ENCODE results near the gene PRKAA1.

PRKAA1 gene

DNA sequence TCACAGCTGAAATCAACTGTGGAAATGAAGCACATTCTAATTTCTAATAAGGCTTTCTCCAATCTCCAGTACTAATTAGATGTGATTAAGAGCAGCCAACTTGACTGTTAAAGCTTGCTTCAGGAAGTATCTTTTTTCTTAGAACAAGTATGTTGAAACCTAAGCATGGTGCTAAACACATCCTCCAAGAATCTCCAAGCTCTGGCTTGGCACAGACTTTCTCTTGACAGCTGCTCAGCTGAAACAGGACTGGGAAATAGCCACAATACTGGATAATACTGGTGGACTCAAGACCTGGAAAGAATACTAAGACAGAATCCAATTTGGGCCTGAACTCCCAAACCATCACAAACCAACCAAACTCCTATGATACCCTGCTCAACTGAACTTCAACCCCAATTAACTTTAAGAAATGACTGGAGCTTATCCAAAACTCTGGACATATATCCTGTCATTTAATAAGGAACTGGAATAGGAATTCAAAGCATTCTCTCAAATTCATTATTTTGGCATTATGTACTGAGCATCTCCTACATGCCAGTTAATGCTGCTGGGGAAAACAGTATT, 16.2 kb downstream of the PRKAA1 start:
- in situ Hi-C loops (cut with HindIII; ENCODE audit: low sequenced_read_pairs), result no loop called here

DNA sequence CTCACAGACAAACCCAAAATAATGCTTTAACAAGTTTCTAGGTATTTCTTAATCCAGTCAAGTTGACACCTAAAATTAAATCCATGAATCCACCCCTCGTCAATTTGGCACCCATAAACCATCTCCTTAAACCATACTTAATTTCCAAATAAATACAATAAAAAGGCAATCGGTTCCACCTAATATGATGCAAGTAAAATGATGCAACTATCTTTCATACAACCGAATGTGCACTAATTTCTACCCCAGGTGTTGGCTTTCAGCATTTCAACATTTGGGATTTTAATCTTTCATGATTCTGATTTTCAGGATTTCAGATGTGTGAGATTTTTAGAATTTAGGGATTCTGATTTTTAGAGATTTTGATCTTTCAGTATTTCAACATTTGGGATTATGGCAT, 17.3 kb downstream of the PRKAA1 start:
- in situ Hi-C loops (cut with HindIII; ENCODE audit: low sequenced_read_pairs), result no loop called here

DNA sequence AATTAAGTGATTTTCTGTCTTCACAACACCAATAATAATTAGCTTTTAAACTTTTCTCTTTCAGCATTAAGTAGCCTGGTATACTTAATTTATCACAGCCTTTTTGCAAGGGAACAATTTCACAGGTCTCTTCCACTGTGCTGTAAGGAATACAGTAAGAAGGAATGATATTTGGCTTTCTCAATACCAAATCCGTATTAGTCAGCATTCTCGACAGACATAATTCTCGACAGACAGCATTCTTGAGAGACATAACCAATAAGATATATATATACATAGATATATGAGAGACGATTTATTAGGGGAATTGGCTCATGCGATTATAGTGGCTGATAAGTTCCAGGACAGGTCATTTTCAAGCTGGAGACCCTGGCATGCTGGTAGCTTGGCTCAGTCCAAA, 18.0 kb downstream of the PRKAA1 start:
- in situ Hi-C loops (cut with HindIII; ENCODE audit: low sequenced_read_pairs), result no loop called here

DNA sequence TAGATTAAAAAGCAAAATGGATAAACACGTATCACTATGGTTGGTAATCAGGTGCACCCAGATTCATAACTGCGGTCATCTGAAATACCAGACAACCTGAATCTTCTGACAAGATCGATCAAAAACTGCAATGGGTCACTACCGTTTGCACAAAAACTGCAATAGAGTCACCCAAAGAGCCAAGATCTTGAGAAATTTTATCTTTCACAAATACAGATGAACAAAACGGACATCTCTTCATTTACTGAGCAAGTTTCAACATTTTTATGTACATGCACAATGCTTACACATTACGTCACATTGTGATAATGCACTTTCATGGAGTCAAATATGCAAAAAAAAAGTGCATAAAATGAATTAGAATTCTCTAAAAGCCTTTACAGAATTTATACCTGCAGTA, 18.6 kb downstream of the PRKAA1 start:
- in situ Hi-C loops (cut with HindIII; ENCODE audit: low sequenced_read_pairs), result no loop called here

DNA sequence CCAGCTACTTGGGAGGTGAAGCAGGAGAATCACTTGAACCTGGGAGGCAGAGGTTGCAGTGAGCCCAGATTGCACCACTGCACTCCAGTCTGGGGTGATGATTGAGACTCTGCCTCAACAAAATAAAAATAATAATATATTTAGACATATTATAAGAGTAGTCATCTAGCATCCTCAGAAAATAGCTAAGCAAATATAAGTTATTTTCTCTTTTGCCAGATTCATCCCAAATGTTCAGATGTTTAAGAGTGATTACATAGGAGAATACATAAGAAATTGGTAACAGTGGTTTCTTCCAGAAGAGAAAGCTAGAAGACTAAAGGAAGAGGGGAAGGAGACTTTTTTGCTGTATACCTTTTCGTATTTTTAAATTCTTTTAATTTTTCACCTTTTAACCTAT, 20.0 kb downstream of the PRKAA1 start:
- in situ Hi-C loops (cut with HindIII; ENCODE audit: low sequenced_read_pairs), result no loop called here

DNA sequence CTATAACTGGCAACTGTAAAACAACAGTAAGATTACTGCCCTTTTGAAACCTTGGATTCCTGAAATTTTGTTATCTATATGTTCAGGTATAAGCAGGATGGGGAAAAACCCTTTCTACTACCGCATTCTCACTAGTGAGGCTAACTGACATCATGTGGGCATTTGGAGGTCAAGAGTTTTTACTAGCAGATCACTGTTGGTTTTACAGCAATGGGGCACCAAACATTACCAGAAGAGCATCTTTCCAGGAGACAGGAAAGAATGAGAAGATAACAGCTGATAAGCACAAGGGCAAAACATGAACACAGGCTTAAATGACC, 21.6 kb downstream of the PRKAA1 start:
- in situ Hi-C loops (cut with HindIII; ENCODE audit: low sequenced_read_pairs), result no loop called here

DNA sequence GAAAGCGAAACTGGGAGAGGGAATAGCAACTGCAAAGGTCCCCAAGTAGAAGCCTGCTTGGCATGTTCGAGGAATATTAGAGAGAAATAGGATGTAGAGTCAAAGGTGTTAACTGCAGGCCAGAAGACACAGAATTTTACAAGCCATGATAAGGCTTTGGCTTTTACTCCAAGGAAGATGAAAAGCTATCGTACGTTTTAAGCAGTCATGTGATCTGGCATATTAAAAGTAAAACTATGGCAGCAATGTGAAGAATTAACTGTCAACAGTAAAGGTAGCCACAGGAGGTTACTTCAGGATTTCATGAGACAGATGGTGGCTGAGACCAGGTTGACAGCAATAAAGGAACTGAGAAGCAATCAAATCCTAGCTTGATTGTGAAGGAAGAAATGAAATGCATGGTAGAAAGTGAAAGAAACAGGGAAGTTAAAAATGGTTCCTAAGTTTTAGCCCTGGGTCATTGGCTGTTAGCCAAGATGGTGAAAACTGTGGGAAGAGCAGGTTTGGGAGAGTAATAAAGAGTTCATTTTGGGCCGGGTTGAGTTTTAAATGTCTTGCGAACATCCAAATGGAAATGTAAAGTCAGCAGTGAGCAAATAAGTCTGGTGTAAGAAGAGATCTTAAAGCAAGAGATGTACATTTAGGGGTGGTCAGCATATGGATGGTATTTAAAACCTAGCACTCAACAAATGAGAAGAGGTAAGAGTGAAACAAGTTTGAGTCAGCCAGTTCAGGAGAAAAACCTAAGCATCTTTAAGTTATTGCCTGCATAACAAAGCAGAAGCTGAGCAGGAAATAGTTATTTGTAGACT, 22.1 kb downstream of the PRKAA1 start:
- in situ Hi-C loops (cut with HindIII; ENCODE audit: low sequenced_read_pairs), result no loop called here

DNA sequence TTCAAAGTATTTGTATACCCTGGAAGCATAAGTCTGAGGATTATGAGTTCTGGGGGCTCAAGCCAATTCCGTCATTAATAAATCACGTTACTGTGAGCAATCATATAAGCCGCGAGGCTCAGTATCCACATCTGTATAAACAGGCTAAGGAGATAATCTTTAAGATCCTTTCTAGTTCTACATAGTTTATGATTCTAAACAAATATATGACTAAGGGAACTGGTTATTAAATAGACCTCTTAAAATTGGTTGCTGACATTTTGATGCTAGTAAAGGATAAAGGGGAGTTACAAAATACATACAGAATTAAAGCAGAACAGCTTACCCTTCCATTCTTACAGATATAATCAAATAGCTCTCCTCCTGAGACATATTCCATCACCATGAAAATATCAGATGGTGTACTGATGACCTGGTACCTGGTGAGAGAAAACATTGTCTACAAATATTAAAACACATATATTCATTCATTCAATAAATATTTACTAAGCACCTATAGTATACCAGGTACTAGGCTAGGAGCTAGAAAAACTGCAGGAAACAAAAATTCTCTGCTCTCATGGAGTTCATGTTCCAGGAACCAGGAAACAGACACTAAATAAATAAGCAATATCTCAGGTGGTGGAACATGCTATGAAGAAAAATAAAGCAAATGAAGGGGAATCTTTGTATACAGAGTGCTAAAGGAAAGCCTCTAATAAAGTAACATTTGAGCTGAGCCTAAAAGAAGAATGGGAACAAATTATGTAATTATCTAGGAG, 22.9 kb downstream of the PRKAA1 start:
- in situ Hi-C loops (cut with HindIII; ENCODE audit: low sequenced_read_pairs), result no loop called here

DNA sequence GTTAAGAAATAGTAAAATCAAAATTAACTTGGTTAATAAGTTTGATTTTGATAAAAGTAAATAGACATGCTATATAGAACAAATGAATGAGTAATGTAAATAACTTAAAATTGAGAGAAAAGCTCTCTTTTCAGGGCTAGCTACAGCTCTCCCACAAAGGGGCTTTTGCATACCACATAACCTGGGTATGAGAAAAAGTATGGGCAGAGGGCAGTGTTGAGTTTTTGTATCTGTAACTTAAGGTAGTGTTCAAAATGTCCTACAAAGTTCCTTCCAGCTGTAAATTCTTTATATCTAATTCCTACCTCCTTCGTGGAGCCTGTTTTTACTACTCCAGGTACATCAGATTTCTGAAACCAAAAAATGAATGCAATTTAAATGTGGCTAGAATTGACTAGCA, 23.6 kb downstream of the PRKAA1 start:
- in situ Hi-C loops (cut with HindIII; ENCODE audit: low sequenced_read_pairs), result no loop called here

DNA sequence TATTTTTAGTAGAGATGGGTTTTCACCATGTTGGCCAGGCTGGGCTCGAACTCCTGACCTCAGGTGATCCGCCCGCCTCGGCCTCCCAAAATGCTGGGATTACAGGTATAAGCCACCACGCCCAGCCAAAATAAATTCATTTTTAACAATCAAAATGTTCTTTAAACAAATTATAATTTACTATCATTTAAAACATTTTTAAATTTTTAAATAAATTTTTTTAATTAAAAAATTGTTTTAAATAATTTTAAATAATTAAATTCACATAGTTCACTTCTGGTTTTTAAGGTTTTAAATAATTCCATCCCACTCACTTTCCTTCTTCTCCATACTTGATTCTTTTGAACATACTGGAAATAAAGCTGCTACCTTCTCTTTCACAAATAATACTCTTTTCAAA, 27.4 kb downstream of the PRKAA1 start:
- in situ Hi-C loops (cut with HindIII; ENCODE audit: low sequenced_read_pairs), result no loop called here

DNA sequence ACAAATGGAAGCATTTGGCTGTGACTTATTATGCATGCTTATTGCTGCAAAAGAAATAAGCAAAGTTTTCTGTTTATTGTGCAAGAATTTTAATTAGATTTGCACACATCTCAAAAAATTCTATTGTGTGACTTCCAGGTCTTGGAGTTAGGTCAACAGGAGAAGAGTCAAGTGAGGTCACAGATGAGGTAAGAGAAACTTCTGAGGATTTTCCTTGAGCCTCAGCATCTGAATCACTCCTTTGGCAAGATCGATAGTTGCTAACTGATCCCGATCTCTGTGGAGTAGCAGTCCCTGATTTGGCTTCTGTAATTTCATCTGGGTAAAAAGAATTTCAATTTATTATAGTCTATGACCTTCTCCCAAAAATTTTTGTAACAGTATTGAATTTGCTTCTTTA, 35.5 kb downstream of the PRKAA1 start:
- in situ Hi-C loops (cut with HindIII; ENCODE audit: low sequenced_read_pairs), result no loop called here

DNA sequence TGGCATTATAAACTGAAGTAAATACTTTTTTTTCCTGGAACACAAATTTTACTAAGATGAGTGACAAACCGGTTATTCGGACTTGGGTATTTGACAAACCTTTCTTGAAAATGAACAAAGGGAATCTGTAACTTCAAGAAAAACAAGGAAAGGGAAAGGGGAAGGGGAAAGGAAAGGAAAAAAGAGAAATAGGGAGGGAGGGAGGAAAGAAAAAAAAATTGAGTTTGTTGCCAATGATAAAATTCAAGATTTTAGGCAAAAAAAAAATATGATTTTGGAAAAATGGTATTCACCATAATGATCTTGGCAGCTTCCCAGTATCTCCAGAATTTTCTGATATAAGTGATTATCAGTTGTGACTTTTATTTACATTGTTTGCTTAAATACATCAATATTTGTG, 40.8 kb downstream of the PRKAA1 start:
- in situ Hi-C loops (cut with HindIII; ENCODE audit: low sequenced_read_pairs), result no loop called here

DNA sequence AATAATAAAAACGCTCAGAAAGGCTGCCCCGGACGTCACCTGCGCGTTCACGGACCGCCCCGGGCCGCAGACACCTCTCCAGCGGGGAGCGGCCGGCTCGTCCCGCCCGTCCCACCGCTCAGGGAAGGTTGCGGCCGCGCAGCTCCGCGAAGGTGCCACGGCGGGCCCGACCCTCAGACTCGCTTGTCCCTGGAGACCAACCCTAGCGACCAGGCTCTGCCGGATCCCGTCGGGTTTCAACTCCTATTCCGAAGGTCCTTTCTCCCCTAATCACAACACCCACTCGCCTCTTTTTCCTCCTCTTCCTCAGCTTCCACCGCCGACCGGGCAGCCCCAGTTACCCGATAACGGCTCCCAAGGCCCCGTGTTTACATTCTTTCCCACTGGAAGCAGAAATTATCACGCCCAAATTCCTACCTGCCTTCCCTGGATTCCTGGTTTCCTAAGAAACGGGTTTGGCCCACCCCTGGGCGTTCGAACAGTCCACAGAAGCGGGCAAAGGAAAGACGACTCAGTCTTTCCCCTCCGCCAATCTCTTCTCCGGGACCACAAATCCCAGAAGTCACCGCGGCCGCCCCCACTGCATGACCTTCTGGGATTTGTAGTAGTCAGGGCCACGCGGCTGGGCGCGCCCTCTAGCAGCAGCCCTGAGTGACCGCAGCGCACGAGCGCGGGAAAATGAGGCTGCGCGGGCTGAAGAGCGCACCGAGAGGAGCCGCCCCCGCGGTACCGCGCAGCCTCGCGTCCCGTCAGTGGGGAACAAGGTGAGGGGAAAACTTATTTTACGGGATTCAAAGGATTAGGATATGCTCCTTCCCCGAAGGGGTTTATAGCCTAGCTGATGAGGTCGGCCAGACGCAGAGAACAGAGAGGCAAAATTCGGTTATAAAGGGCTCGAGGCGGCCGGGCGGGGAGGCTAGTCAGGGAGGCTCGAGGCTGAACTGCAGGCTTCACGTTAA, 42.5 kb downstream of the PRKAA1 start, which contains the start of gene TTC33:
TTC33 (minus strand) TSS at position 555 of the 959 bp plus-strand sequence. CDS start 8,943 bp downstream, outside the sequence.
- in situ Hi-C loops (cut with HindIII; ENCODE audit: low sequenced_read_pairs), result no loop called here

DNA sequence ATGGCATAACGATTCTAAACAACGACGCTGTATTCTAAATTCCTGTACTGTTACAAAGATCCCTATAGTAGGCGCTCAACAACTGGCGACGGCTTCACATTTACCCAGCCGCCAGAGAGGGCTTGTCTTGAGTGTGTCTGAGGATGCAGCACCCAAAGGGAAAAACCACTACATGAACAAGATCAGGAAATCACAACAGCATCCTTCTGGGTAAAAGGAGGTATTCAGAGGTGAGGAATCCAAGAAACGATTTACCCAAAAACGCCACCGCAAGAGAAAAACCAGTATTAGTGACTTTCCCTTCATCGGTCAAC, 43.1 kb downstream of the PRKAA1 start:
- in situ Hi-C loops (cut with HindIII; ENCODE audit: low sequenced_read_pairs), result no loop called here

DNA sequence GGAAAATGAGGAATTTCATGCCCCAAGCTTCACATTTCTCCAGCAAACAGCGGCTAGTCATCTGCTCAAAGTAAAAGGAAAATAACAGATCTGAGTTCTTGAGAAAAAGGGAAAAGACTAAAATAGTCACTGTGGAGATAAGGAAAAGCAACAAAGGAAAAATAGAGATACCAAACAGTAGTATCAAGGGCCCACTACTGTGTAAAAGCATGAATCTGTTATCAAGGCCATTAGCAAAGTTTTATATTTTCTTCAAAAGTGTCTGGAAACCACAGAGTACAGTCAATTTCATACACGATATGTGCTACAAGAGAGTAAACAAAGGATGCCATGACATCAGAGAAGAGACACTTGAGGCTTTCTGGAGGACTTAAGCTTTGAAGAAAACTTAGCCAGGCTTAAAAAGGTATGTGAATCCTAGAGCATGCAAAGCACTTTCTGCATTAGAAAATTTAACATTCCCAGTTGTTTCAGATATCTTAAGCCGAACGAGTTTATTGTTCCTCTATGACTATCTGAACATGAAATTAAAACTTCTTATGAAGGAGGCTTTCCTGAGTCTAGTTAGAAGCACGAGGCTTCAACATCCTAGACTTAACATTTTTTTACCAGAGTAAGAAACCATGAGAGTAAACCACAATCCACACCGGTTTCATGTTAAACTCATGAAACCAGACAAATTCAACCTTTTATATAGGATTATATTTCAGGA, 43.6 kb downstream of the PRKAA1 start:
- in situ Hi-C loops (cut with HindIII; ENCODE audit: low sequenced_read_pairs), result no loop called here

DNA sequence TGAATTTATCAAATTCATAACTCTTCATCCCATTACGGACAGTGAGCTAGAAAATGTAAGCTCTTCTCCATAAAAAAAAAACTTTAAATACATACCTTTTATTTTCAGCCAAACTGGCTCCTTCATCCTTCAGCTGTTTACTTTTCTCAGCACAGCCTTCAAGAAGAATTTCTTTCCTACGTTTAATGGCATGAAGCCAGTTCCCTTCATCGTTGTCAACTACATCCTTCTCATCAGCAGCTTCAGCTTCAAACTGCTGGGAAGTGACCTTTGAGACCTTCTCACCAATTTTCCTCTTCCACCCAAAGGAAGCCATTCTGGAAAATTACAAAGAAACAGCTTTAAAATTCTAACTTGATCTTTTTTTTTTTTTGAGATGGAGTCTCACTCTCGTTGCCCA, 51.5 kb downstream of the PRKAA1 start:
- in situ Hi-C loops (cut with HindIII; ENCODE audit: low sequenced_read_pairs), result no loop called here

DNA sequence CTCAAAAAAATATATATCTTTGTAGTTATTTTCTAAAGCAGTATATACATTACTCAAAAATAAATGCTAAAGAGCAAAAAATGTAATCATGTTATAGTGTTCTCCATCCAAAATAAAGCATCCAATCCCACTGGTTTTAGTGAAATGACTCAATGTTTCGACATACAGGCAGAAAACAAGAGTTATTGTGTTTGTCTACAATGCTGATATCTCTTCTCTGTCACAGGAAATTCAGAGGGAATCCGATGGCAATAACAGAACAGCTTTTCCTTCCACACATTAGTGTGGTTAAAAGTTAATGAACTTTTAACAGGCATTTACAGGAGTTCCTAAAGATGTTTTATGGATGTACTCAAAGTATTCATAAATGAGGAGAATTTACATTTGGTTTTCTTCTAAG, 54.4 kb downstream of the PRKAA1 start:
- in situ Hi-C loops (cut with HindIII; ENCODE audit: low sequenced_read_pairs), result no loop called here

DNA sequence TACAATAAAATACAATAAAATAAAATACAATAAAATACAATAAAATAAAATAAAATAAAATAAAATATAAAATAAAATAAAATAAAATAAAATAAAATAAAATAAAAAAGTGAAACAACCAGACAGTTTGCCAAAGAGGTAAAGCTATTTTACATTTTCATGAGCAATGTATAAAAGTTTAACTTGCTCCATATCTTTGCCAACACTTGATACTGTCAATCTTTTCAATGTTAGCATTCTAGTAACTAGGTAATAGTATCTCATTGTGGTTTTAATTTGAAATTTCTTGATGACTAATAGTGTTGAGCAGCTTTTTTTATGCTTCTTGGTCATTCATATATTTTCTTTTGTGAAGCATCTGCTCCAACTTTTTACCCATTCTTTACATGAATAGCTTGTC, 59.7 kb downstream of the PRKAA1 start:
- in situ Hi-C loops (cut with HindIII; ENCODE audit: low sequenced_read_pairs), result no loop called here

DNA sequence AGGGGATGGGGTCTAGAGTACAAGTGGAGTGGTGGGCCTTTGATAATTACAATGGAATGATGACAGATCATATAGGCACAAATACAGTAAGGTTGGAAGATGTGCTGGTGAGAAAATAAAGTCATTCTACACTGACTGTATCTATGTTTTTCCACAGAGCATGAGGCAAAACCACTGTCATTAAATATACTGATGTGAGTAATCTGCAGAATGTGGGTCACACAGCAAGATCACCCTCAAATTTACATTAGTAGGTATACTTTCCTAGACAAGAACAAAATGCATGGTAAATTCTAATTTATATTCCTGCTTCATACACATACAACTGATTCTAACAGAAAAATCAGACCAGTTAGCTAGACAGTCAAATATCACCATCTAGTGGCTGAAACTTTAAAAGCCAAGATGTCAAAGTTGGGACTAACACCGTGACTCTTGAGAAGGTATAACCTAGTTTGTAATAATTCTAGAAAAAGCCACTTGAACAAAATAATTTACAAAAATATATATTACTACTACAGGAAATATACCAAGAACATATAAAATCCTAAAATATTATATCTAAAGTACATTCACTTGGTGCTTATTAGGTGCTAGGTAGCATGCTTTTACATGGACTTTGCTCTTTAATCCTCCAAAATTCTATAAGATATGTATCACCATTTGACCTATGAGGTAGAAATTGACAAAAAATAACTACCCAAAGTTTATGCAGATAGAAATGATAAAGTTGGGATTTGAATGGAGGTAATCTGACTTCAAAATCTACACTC, 61.9 kb downstream of the PRKAA1 start:
- in situ Hi-C loops (cut with HindIII; ENCODE audit: low sequenced_read_pairs), result no loop called here

DNA sequence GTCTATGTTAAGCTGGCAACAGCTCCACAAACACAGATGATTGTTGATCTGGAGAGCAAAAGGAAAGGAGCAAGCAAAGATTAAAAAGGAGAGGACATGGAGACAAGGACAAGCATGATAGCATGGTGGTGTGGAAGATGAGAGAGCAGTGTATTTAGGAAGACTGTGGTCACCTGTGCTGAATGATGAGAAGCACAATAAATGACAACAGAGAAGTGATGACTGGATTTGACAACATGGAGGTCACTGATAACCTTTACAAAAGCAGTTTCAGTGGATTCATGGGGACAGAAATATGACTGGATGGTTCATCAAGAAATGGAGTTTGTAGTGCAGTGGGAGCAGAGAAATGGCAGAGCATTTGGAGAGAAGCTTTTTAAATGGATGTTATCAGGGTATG, 62.6 kb downstream of the PRKAA1 start:
- in situ Hi-C loops (cut with HindIII; ENCODE audit: low sequenced_read_pairs), result no loop called here

Measured in DLD1 (cell line).